HG03103 (cell line): ENCODE measurements around the gene XCL1.

Experiments
- ATAC-seq: cut with Tn5 transposase; IDR thresholded peaks from one replicate; pipeline ENCODE4 v1.9.1; 2021; ENCODE audit warnings: low read depth; ENCODE audit not compliant: unreplicated experiment

The XCL1 gene

GRCh38 chr1:168629466-168629865, 53.1 kb downstream of the XCL1 start:
- ATAC-seq = no peak
